HepG2 (cell line): ENCODE data around the gene POLA2. TPM values are rescaled to one million over a fixed set of nuclear protein-coding genes. Genes with fewer than 3 reads are reported as not detected.

ENCODE experiments used
- CBFB ChIP-seq: sonication (generic); formaldehyde crosslinking; IDR thresholded peaks from 2 replicates; pipeline ENCODE4 v1.4.0; 2020; ENCODE audit warnings: missing genetic modification reagents
- CBX5 ChIP-seq: sonication (generic); formaldehyde crosslinking; IDR thresholded peaks from 2 replicates; pipeline ENCODE4 v1.4.0; 2020; ENCODE audit warnings: missing genetic modification reagents, borderline replicate concordance
- DDIT3 ChIP-seq: sonication (generic); formaldehyde crosslinking; IDR thresholded peaks from 2 replicates; pipeline ENCODE4 v1.4.0; 2020; ENCODE audit warnings: mild to moderate bottlenecking, missing genetic modification reagents
- HNRNPK ChIP-seq: fragments of 200-400 bp; formaldehyde crosslinking; IDR thresholded peaks from 2 replicates; pipeline ENCODE4 v1.6.1; 2018; ENCODE audit warnings: low read length, low read depth, moderate library complexity, mild to moderate bottlenecking; ENCODE audit not compliant: poor library complexity, severe bottlenecking
- HNRNPUL1 ChIP-seq: fragments of 200-400 bp; formaldehyde crosslinking; IDR thresholded peaks from 2 replicates; pipeline ENCODE4 v1.6.1; 2017; ENCODE audit warnings: low read depth, mild to moderate bottlenecking, low read length, moderate library complexity
- KLF13 ChIP-seq: sonication (generic); formaldehyde crosslinking; IDR thresholded peaks from 2 replicates; pipeline ENCODE4 v1.4.0; 2020; ENCODE audit warnings: mild to moderate bottlenecking, missing genetic modification reagents
- MXD4 ChIP-seq: IDR thresholded peaks from 2 replicates; pipeline ENCODE4 v1.6.1; 2016; ENCODE audit warnings: mild to moderate bottlenecking, missing biosample characterization, missing genetic modification reagents
- MZF1 ChIP-seq: sonication (generic); formaldehyde crosslinking; IDR thresholded peaks from 2 replicates; pipeline ENCODE4 v1.8.1; 2023; ENCODE audit warnings: mild to moderate bottlenecking, missing genetic modification reagents, borderline replicate concordance
- SAFB2 ChIP-seq: sonication (generic); formaldehyde crosslinking; IDR thresholded peaks from 2 replicates; pipeline ENCODE4 v1.5.1; 2020; ENCODE audit warnings: missing genetic modification reagents, low read depth, mild to moderate bottlenecking, borderline replicate concordance
- SALL1 ChIP-seq: sonication (generic); formaldehyde crosslinking; IDR thresholded peaks from 2 replicates; pipeline ENCODE4 v1.8.0; 2022; ENCODE audit warnings: mild to moderate bottlenecking, missing genetic modification reagents
- SMAD9 ChIP-seq: sonication (generic); formaldehyde crosslinking; IDR thresholded peaks from 2 replicates; pipeline ENCODE4 v1.5.1; 2020; ENCODE audit warnings: mild to moderate bottlenecking, missing genetic modification reagents
- TAF1 ChIP-seq: sonication (generic); formaldehyde crosslinking; IDR thresholded peaks from 2 replicates; pipeline ENCODE4 v1.4.0; 2020; ENCODE audit warnings: missing genetic modification reagents
- TBX3 ChIP-seq: fragments of 450-650 bp; IDR thresholded peaks from 2 replicates; pipeline ENCODE4 v1.6.1; 2017; ENCODE audit warnings: antibody characterized with exemption, mild to moderate bottlenecking, inconsistent platforms, borderline replicate concordance
- YEATS4 ChIP-seq: sonication (generic); formaldehyde crosslinking; IDR thresholded peaks from 2 replicates; pipeline ENCODE4 v1.4.0; 2020; ENCODE audit warnings: missing genetic modification reagents, borderline replicate concordance
- ZGPAT ChIP-seq: IDR thresholded peaks from 2 replicates; pipeline ENCODE4 v1.6.1; 2016; ENCODE audit warnings: mild to moderate bottlenecking
- ZNF430 ChIP-seq: sonication (generic); formaldehyde crosslinking; IDR thresholded peaks from 2 replicates; pipeline ENCODE4 v1.9.0; 2021; ENCODE audit warnings: mild to moderate bottlenecking, missing genetic modification reagents
- ZNF546 ChIP-seq: sonication (generic); formaldehyde crosslinking; conservative IDR thresholded peaks from 2 replicates; pipeline ENCODE4 v1.8.1; 2023; ENCODE audit warnings: mild to moderate bottlenecking, missing genetic modification reagents
- ZNF589 ChIP-seq: sonication (generic); formaldehyde crosslinking; conservative IDR thresholded peaks from 2 replicates; pipeline ENCODE4 v1.8.0; 2022; ENCODE audit warnings: mild to moderate bottlenecking, moderate library complexity, missing genetic modification reagents
- ZNF839 ChIP-seq: sonication (generic); formaldehyde crosslinking; IDR thresholded peaks from 2 replicates; pipeline ENCODE4 v1.4.0; 2020; ENCODE audit warnings: missing genetic modification reagents, mild to moderate bottlenecking, borderline replicate concordance
- ZSCAN29 ChIP-seq: sonication (generic); formaldehyde crosslinking; conservative IDR thresholded peaks from 2 replicates; pipeline ENCODE4 v1.4.0; 2020; ENCODE audit warnings: mild to moderate bottlenecking, missing genetic modification reagents
- polyA plus RNA-seq, 8 experiments: library from polyadenylated mRNA; depleted of rRNA in 3 of 8; stranded (reverse) in 7 of 8; unstranded in 1 of 8; fragments of >200 nt; fragmentation: Illumina TruSeq in 4 of 8; extraction: Trizol in 4 of 8; gene quantifications; 2 replicates each; pipeline versions ENCODE4 v1.2.1 to v1.2.3, GENCODE V29; 2011 to 2016; ENCODE audit warnings: low read depth in 4 of 8, missing spikeins in 1 of 8, mixed read lengths in 1 of 8; ENCODE audit not compliant: insufficient read depth in 1 of 8
- total RNA-seq, 5 experiments: library from RNA; depleted of rRNA; stranded (reverse); fragments of >200 nt; fragmentation: Illumina TruSeq; extraction: Trizol; gene quantifications; 2 replicates each; pipeline ENCODE4 v1.2.3, GENCODE V29; 2016; ENCODE audit warnings: low read depth in 1 of 5
- TF ChIP-seq, protein P1 (sequence below): sonication (generic); formaldehyde crosslinking; IDR thresholded peaks from 2 replicates; pipeline ENCODE4 v1.4.0; 2020; ENCODE audit warnings: missing genetic modification reagents, low read depth, mild to moderate bottlenecking, borderline replicate concordance
- TF ChIP-seq, protein P2 (sequence below): sonication (generic); formaldehyde crosslinking; IDR thresholded peaks from 2 replicates; pipeline ENCODE4 v1.8.0; 2023; ENCODE audit warnings: mild to moderate bottlenecking, missing genetic modification reagents
- TF ChIP-seq, protein P3 (sequence below): sonication (generic); formaldehyde crosslinking; IDR thresholded peaks from 2 replicates; pipeline ENCODE4 v1.5.1; 2020; ENCODE audit warnings: mild to moderate bottlenecking, missing genetic modification reagents

Gene POLA2
- total and polyA plus RNA-seq, 2 of the 13 experiments (the other 11 are each of a cell fraction or from before 2014, with no cell fraction given) = 9.7 to 15.6 TPM

GRCh38 chr11:65315204-65315865, 53.6 kb downstream of the POLA2 start (continued):
- TF ChIP-seq ZSCAN29 (CRISPR knock-in tag) = 0 out of 2 replicates have a peak, but pooled peaks have one; percentile 31
- peak; percentile 4 for TF ChIP-seq HNRNPK
- peak; percentile 65; the same call in 1 of the 2 replicates for TF ChIP-seq ZGPAT
- TF ChIP-seq SALL1 = peak; percentile 86
- TF ChIP-seq, protein P1, sequence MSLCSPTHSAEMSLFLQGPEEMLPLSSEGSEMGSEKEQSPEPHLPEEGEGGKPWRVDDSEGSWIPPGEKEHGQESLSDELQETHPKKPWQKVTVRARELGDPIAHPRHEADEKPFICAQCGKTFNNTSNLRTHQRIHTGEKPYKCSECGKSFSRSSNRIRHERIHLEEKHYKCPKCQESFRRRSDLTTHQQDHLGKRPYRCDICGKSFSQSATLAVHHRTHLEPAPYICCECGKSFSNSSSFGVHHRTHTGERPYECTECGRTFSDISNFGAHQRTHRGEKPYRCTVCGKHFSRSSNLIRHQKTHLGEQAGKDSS (CRISPR knock-in tag) = peak; percentile 23; the same call in 1 of the 2 replicates
- TF ChIP-seq ZNF430 (CRISPR knock-in tag) = no peak
- 0 out of 2 replicates have a peak, but pooled peaks have one; percentile 37 for TF ChIP-seq MXD4 (CRISPR knock-in tag)
- TF ChIP-seq KLF13 (CRISPR knock-in tag) = no peak
- TF ChIP-seq ZNF839 (CRISPR knock-in tag) = no peak
- no peak for TF ChIP-seq SAFB2
- TF ChIP-seq TBX3 = no peak
- no peak for TF ChIP-seq CBX5
- TF ChIP-seq CBFB = no peak
- TF ChIP-seq, protein P2, sequence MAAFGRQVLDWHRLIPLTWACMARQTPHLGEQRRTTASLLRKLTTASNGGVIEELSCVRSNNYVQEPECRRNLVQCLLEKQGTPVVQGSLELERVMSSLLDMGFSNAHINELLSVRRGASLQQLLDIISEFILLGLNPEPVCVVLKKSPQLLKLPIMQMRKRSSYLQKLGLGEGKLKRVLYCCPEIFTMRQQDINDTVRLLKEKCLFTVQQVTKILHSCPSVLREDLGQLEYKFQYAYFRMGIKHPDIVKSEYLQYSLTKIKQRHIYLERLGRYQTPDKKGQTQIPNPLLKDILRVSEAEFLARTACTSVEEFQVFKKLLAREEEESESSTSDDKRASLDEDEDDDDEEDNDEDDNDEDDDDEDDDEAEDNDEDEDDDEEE (CRISPR knock-in tag) = no peak
- no peak for TF ChIP-seq DDIT3 (CRISPR knock-in tag)
- peak; percentile 39; the same call in 1 of the 2 replicates for TF ChIP-seq YEATS4
- TF ChIP-seq, protein P3, sequence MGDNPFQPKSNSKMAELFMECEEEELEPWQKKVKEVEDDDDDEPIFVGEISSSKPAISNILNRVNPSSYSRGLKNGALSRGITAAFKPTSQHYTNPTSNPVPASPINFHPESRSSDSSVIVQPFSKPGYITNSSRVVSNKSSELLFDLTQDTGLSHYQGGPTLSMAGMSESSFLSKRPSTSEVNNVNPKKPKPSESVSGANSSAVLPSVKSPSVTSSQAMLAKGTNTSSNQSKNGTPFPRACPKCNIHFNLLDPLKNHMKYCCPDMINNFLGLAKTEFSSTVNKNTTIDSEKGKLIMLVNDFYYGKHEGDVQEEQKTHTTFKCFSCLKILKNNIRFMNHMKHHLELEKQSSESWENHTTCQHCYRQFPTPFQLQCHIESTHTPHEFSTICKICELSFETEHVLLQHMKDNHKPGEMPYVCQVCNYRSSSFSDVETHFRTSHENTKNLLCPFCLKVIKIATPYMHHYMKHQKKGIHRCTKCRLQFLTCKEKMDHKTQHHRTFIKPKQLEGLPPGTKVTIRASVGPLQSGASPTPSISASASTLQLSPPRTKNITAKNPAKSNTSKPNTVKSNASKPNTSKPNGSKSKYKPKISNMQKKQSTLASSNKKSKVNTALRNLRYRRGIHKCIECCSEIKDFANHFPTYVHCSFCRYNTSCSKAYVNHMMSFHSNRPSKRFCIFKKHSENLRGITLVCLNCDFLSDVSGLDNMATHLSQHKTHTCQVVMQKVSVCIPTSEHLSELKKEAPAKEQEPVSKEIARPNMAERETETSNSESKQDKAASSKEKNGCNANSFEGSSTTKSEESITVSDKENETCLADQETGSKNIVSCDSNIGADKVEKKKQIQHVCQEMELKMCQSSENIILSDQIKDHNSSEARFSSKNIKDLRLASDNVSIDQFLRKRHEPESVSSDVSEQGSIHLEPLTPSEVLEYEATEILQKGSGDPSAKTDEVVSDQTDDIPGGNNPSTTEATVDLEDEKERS (CRISPR knock-in tag) = 0 out of 2 replicates have a peak, but pooled peaks have one; percentile 21
- no peak for TF ChIP-seq HNRNPUL1
- TF ChIP-seq SMAD9 (CRISPR knock-in tag) = no peak
- TF ChIP-seq TAF1 = no peak; the same call in 1 of the 2 replicates
- TF ChIP-seq MZF1 (CRISPR knock-in tag) = no peak
- no peak for TF ChIP-seq ZNF546
- TF ChIP-seq ZNF589 = no peak
